ENCODE measurements around the gene CFAP100. TPM values are rescaled to one million over a fixed set of nuclear protein-coding genes. Genes with fewer than 3 reads are reported as not detected.

The CFAP100 gene
- total and polyA plus RNA-seq, 9 of the 15 experiments (the other 6 are each of a cell fraction or from before 2014, with no cell fraction given), result not detected

GRCh38 chr3:126389112-126389793 lies 5.5 kb upstream of the CFAP100 start (continued):
- TF ChIP-seq ZNF512 (tag; IDR thresholded peaks at IDR 0.05), result no peak
- TF ChIP-seq DACH1 (IDR thresholded peaks at IDR 0.05; ENCODE audit: partially characterized antibody), result no peak
- no peak for TF ChIP-seq DPF2 (IDR thresholded peaks at IDR 0.05)
- 0 out of 2 replicates have a peak, but pooled peaks have one; percentile 31 for TF ChIP-seq POLR2G (IDR thresholded peaks at IDR 0.05; ENCODE audit: low read depth, low read length)
- TF ChIP-seq ZNF263 (CRISPR knock-in tag; IDR thresholded peaks at IDR 0.05; ENCODE audit: borderline replicate concordance), result no peak
- TF ChIP-seq ZNF407 (IDR thresholded peaks at IDR 0.05; ENCODE audit: low read depth), result no peak
- TF ChIP-seq, protein P1, sequence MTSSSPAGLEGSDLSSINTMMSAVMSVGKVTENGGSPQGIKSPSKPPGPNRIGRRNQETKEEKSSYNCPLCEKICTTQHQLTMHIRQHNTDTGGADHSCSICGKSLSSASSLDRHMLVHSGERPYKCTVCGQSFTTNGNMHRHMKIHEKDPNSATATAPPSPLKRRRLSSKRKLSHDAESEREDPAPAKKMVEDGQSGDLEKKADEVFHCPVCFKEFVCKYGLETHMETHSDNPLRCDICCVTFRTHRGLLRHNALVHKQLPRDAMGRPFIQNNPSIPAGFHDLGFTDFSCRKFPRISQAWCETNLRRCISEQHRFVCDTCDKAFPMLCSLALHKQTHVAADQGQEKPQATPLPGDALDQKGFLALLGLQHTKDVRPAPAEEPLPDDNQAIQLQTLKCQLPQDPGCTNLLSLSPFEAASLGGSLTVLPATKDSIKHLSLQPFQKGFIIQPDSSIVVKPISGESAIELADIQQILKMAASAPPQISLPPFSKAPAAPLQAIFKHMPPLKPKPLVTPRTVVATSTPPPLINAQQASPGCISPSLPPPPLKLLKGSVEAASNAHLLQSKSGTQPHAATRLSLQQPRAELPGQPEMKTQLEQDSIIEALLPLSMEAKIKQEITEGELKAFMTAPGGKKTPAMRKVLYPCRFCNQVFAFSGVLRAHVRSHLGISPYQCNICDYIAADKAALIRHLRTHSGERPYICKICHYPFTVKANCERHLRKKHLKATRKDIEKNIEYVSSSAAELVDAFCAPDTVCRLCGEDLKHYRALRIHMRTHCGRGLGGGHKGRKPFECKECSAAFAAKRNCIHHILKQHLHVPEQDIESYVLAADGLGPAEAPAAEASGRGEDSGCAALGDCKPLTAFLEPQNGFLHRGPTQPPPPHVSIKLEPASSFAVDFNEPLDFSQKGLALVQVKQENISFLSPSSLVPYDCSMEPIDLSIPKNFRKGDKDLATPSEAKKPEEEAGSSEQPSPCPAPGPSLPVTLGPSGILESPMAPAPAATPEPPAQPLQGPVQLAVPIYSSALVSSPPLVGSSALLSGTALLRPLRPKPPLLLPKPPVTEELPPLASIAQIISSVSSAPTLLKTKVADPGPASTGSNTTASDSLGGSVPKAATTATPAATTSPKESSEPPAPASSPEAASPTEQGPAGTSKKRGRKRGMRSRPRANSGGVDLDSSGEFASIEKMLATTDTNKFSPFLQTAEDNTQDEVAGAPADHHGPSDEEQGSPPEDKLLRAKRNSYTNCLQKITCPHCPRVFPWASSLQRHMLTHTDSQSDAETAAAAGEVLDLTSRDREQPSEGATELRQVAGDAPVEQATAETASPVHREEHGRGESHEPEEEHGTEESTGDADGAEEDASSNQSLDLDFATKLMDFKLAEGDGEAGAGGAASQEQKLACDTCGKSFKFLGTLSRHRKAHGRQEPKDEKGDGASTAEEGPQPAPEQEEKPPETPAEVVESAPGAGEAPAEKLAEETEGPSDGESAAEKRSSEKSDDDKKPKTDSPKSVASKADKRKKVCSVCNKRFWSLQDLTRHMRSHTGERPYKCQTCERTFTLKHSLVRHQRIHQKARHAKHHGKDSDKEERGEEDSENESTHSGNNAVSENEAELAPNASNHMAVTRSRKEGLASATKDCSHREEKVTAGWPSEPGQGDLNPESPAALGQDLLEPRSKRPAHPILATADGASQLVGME (CRISPR knock-in tag; IDR thresholded peaks at IDR 0.05), result no peak
- TF ChIP-seq ZNF696 (CRISPR knock-in tag; conservative IDR thresholded peaks at IDR 0.05), result no peak

Data from K562 (cell line).